MM.1S (cell line): ENCODE data around the gene CERS6.

Experiments used
- DNase-seq: peaks from one replicate; pipeline ENCODE4 v3.0.0-alpha.2; 2015
- H2AFZ ChIP-seq: fragments of 300-600 bp; sonication (generic); 2 replicates; pipeline ENCODE4 v1.6.0; 2016; ENCODE audit warnings: antibody characterized with exemption, low read length
- H3F3A ChIP-seq: fragments of 300-600 bp; sonication (generic); 2 replicates; pipeline ENCODE4 v1.6.1; 2016; ENCODE audit warnings: mild to moderate bottlenecking, antibody characterized with exemption, low read length, moderate library complexity, mixed read lengths; ENCODE audit not compliant: insufficient read depth
- H3K27ac ChIP-seq: fragments of 300-600 bp; sonication (generic); 2 replicates; pipeline ENCODE4 v1.5.1; 2016; ENCODE audit warnings: mild to moderate bottlenecking, low read length
- H3K27me3 ChIP-seq: fragments of 300-600 bp; sonication (generic); replicated peaks from 2 replicates; pipeline ENCODE4 v1.6.0; 2016; ENCODE audit warnings: low read length; ENCODE audit not compliant: insufficient read depth
- H3K36me3 ChIP-seq: fragments of 300-600 bp; sonication (generic); replicated peaks from 2 replicates; pipeline ENCODE4 v1.6.1; 2016; ENCODE audit warnings: mild to moderate bottlenecking, low read length, mixed read lengths; ENCODE audit not compliant: insufficient read depth
- H3K4me1 ChIP-seq: fragments of 300-600 bp; sonication (generic); 2 replicates; pipeline ENCODE4 v1.6.1; 2016; ENCODE audit warnings: low read length, mixed read lengths
- H3K4me2 ChIP-seq: fragments of 300-600 bp; sonication (generic); 2 replicates; pipeline ENCODE4 v1.6.0; 2016; ENCODE audit warnings: low read depth, low read length
- H3K4me3 ChIP-seq: fragments of 300-600 bp; sonication (generic); 2 replicates; pipeline ENCODE4 v1.5.1; 2016; ENCODE audit warnings: low read length, mixed read lengths
- H3K79me2 ChIP-seq: fragments of 300-600 bp; sonication (generic); 2 replicates; pipeline ENCODE4 v1.6.1; 2016; ENCODE audit warnings: mixed run types, low read length, mixed read lengths
- H3K9ac ChIP-seq: fragments of 300-600 bp; sonication (generic); 2 replicates; pipeline ENCODE4 v1.6.1; 2016; ENCODE audit warnings: low read length, mixed read lengths
- H3K9me2 ChIP-seq: fragments of 300-600 bp; sonication (generic); replicated peaks from 2 replicates; pipeline ENCODE4 v1.6.1; 2016; ENCODE audit warnings: mild to moderate bottlenecking, low read length, mixed read lengths; ENCODE audit not compliant: insufficient read depth
- H3K9me3 ChIP-seq: fragments of 300-600 bp; sonication (generic); replicated peaks from 2 replicates; pipeline ENCODE4 v1.6.1; 2016; ENCODE audit warnings: mild to moderate bottlenecking, low read length, mixed read lengths; ENCODE audit not compliant: insufficient read depth
- H4K20me1 ChIP-seq: fragments of 300-600 bp; sonication (generic); 2 replicates; pipeline ENCODE4 v1.6.1; 2016; ENCODE audit warnings: mild to moderate bottlenecking, low read length, moderate library complexity, mixed read lengths; ENCODE audit not compliant: insufficient read depth
- CTCF ChIP-seq: fragments of 300-600 bp; sonication (generic); IDR thresholded peaks from 2 replicates; pipeline ENCODE4 v1.5.1; 2016; ENCODE audit warnings: antibody characterized with exemption, low read length, mixed read lengths
- EZH2 ChIP-seq: fragments of 300-600 bp; sonication (generic); optimal IDR thresholded peaks from 2 replicates; pipeline ENCODE3; 2017; ENCODE audit warnings: low read depth, mild to moderate bottlenecking, antibody characterized with exemption, low read length, mixed read lengths
- EZH2phosphoT487 ChIP-seq: fragments of 300-600 bp; sonication (generic); IDR thresholded peaks from 2 replicates; pipeline ENCODE4 v1.6.1; 2018; ENCODE audit warnings: antibody characterized with exemption, low read length

Gene CERS6

DNA sequence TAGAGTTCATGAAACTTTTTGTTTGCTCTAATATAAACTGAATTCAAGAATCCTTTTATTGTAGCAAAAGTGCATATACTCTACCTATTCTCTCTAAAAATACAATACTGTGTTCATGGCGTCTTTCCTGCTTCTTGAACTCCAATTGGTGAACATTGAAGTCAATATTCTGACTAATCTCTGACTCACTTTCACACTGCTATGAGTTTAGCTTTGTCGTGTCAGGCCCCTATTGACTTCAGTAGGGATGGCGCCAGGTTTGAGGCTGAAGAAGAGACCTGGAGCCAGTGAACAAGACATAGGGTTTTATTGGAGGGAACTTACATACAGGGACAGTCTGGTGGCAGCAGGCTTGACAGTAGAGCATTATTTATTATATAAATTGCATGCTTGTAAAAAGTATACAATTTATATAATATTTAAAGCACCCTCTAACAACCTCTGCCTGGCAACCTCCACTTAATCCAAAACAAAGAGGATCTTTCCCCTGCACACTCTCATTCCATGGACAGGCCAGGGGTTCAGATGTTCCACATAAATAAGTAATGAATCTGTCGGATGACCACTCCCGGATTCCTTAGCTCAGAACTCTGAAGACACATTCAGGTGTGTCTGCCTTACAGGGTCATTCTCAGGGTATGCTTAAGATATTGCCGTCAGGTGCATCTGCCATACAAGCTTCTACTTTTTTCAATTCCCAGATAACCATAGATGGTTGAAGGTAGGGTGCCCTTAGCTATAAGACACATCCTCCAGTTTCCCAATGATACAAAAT lies 141.0 kb downstream of the CERS6 start:
- Histone ChIP-seq H3K27me3 (no peaks in the 10 kb centered on the region), H3K9me3 (no peaks in the 10 kb centered on the region), H3K27ac (no peak overlapping the region), H2AFZ (no peak overlapping the region), H3K9ac (no peak overlapping the region), H3K4me2 (no peak overlapping the region), H3F3A (no peaks in the 10 kb centered on the region; the same call in 1 of the 2 replicates), H4K20me1 (no peaks in the 10 kb centered on the region), H3K4me3 (no peak overlapping the region), H3K9me2 (no peaks in the 10 kb centered on the region), H3K79me2 (peaks cover 10% of the 10 kb centered on the region; the same call in 1 of the 2 replicates), H3K36me3 (no peaks in the 10 kb centered on the region), H3K4me1 (peaks cover 25% of the 10 kb centered on the region)
- DNase-seq, result no peak
- TF ChIP-seq EZH2phosphoT487 (no peak), EZH2 (no peak), CTCF (no peak)

GRCh38 chr2:168599738-168600137 lies 143.7 kb downstream of the CERS6 start:
- Histone ChIP-seq H3K79me2 (peaks cover 9% of the 10 kb centered on the region; the same call in 1 of the 2 replicates), H4K20me1 (no peaks in the 10 kb centered on the region), H3K9me3 (no peaks in the 10 kb centered on the region), H3K27ac (no peak overlapping the region), H3F3A (no peaks in the 10 kb centered on the region; the same call in 1 of the 2 replicates), H3K4me1 (peaks cover 8% of the 10 kb centered on the region), H3K36me3 (no peaks in the 10 kb centered on the region), H3K4me2 (no peak overlapping the region), H2AFZ (no peak overlapping the region), H3K4me3 (no peak overlapping the region), H3K9me2 (no peaks in the 10 kb centered on the region), H3K9ac (no peak overlapping the region), H3K27me3 (no peaks in the 10 kb centered on the region)
- DNase-seq, result no peak
- TF ChIP-seq CTCF, result no peak
- TF ChIP-seq EZH2phosphoT487, result no peak
- TF ChIP-seq EZH2, result no peak

DNA sequence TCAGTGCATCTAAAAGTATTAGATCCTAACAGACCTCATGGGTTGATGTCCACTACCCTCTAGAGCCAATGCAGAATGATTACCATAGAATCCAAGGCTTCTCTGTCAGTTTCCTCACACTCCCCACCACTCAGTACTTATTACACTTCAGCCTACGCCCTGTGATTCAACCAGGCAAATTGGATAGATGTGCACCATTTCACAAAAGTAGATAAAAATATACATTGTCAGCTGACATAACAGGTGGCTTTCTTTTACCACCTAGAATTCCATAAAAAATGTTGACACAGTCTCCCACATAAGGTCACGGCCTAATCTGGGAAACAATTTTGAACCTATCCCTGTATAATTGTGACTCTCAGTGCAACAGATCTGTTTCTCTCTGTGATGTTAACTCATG lies 144.9 kb downstream of the CERS6 start:
- H3K9me3 ChIP-seq, result no peaks in the 10 kb centered on the region
- no peaks in the 10 kb centered on the region for H3K4me1 ChIP-seq
- H3K36me3 ChIP-seq, result no peaks in the 10 kb centered on the region
- no peak overlapping the region for H2AFZ ChIP-seq
- no peak overlapping the region for H3K9ac ChIP-seq
- peaks cover 7% of the 10 kb centered on the region; the same call in 1 of the 2 replicates for H3K79me2 ChIP-seq
- H4K20me1 ChIP-seq, result no peaks in the 10 kb centered on the region
- H3K4me3 ChIP-seq, result no peak overlapping the region
- H3K9me2 ChIP-seq, result no peaks in the 10 kb centered on the region
- no peak overlapping the region for H3K27ac ChIP-seq
- H3K4me2 ChIP-seq, result no peak overlapping the region
- TF ChIP-seq EZH2phosphoT487, result no peak
- no peaks in the 10 kb centered on the region for H3K27me3 ChIP-seq
- H3F3A ChIP-seq, result no peaks in the 10 kb centered on the region
- no peak for DNase-seq

DNA sequence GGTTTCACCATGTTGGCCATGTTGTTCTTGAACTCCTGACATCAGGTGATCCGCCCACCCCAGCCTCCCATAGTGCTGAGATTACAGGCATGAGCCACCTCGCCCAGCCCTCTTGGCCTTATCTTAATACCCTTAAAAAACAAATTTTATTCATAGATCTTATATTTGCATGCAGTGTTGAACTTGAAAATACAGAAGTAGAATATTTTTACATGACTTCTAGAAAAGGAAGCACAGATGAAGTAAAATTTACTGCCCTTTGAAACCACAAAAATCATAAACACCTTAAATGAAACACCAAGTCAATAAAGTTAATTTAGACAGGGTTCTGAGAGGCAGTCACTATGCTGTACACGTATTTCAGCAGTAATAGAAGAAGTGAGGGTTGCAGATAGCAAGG lies 145.7 kb downstream of the CERS6 start:
- H3K9me3 ChIP-seq, result no peaks in the 10 kb centered on the region
- no peak for DNase-seq
- H3F3A ChIP-seq, result no peaks in the 10 kb centered on the region
- no peaks in the 10 kb centered on the region for H3K9me2 ChIP-seq
- peaks cover 6% of the 10 kb centered on the region; the same call in 1 of the 2 replicates for H3K79me2 ChIP-seq
- no peak overlapping the region for H2AFZ ChIP-seq
- no peaks in the 10 kb centered on the region for H4K20me1 ChIP-seq
- no peak overlapping the region for H3K4me3 ChIP-seq
- H3K4me1 ChIP-seq, result no peaks in the 10 kb centered on the region
- H3K36me3 ChIP-seq, result no peaks in the 10 kb centered on the region
- H3K9ac ChIP-seq, result no peak overlapping the region
- no peak for TF ChIP-seq EZH2
- no peak for TF ChIP-seq EZH2phosphoT487
- TF ChIP-seq CTCF, result no peak
- no peaks in the 10 kb centered on the region for H3K27me3 ChIP-seq
- no peak overlapping the region for H3K27ac ChIP-seq
- H3K4me2 ChIP-seq, result no peak overlapping the region
